Measurements from ENCODE around the gene ZDHHC8.
A peak's percentile ranks its signal among the peaks of the same experiment; 100 is the strongest.

Gene ZDHHC8

GRCh38 chr22:20185750-20186149 is 54.1 kb downstream of the ZDHHC8 start:
- Histone ChIP-seq H3K4me1 (ENCODE audit: low read length) (no peaks in the 10 kb centered on the region), H3K9ac (ENCODE audit: low read length) (no peak overlapping the region), H2AFZ (ENCODE audit: low read depth, low read length) (no peak overlapping the region), H4K20me1 (ENCODE audit: insufficient read depth, low read length) (no peaks in the 10 kb centered on the region), H3K27ac (ENCODE audit: low read length) (no peak overlapping the region), H3K27me3 (ENCODE audit: low read depth, low read length) (peaks cover 10% of the 10 kb centered on the region; the same call in 1 of the 2 replicates), H3K4me2 (ENCODE audit: low read length) (no peak overlapping the region), H3K4me3 (ENCODE audit: low read length) (no peak overlapping the region), H3K9me3 (ENCODE audit: insufficient read depth, low read length) (no peaks in the 10 kb centered on the region), H3K79me2 (ENCODE audit: low read length) (no peaks in the 10 kb centered on the region), H3K36me3 (replicated peaks; ENCODE audit: low read depth, low read length) (no peaks in the 10 kb centered on the region)
- TF ChIP-seq EZH2phosphoT487 (IDR thresholded peaks at IDR 0.05; ENCODE audit: low read depth), result no peak
- TF ChIP-seq, protein P1, sequence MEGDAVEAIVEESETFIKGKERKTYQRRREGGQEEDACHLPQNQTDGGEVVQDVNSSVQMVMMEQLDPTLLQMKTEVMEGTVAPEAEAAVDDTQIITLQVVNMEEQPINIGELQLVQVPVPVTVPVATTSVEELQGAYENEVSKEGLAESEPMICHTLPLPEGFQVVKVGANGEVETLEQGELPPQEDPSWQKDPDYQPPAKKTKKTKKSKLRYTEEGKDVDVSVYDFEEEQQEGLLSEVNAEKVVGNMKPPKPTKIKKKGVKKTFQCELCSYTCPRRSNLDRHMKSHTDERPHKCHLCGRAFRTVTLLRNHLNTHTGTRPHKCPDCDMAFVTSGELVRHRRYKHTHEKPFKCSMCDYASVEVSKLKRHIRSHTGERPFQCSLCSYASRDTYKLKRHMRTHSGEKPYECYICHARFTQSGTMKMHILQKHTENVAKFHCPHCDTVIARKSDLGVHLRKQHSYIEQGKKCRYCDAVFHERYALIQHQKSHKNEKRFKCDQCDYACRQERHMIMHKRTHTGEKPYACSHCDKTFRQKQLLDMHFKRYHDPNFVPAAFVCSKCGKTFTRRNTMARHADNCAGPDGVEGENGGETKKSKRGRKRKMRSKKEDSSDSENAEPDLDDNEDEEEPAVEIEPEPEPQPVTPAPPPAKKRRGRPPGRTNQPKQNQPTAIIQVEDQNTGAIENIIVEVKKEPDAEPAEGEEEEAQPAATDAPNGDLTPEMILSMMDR (IDR thresholded peaks at IDR 0.05; ENCODE audit: low read depth, low read length), result no peak

DNA sequence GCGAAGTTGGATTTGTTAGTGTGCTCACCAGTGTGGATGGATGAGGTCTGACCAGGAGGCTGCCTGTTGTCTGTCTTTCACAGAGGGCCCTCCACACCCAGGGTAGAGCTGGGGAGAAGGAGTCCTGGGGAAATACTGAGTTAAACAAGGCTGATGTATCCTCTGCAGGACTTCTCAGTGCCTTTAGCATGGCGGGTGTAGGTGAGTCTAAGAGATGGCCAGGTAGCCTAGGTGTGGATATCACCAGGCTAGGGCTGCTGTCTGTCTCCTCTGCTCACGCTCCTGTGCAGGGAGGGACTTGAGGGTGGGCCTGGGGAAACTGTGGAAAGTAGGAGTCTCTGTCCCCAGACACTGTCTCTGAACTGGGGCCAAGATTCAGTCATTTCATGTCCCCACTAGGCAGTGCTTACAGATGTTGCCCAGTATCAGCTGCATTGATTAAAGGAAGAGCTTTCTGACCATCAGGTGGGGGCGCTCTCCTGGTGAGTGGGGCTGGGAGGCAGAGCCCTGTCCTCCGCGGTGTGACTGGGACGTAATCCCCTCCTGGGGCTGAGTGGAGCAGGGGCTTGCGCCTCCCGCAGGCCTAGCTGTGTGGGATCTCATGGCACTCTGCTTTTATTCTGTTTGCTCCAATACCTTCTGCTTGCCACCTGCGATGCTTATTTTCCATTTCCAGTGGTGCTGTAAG is 54.7 kb downstream of the ZDHHC8 start:
- H3K79me2 ChIP-seq (ENCODE audit: low read length), result no peaks in the 10 kb centered on the region

DNA sequence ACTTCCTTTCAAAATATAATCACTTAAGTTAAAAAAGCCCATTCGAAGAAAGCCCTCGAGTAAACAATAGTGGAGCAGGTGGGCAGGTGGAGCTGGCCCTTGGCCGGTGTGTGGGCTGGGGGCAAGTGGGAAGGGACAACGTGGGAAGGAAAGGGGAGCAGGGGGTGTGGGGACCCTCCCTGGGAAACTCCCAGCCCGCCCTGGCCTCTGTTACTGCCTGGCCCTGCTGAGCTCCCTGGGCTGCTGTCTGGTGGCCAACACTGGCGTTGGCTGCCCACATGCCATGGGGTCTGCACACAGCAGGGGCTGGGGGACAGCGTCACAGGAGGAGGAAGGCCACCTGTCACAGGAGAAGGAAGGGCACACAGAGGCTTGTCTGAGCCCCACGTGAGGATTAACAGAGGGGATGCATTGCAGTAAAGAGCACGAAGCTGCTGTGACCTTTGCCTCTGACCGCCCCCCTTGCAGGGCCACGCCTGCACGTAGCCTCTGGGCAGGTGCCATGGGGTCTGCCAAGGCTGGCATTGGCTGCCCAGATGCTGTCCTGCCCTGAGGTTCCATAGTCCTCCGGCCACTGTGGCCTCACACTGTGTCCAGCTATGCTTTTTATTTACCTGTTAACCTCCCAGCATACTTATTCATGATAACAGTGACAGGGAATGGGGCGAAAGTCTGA is 55.4 kb downstream of the ZDHHC8 start:
- Histone ChIP-seq H3K27me3 (ENCODE audit: low read depth, low read length) (peaks cover 10% of the 10 kb centered on the region; the same call in 1 of the 2 replicates), H3K4me3 (ENCODE audit: low read length) (no peak overlapping the region), H3K36me3 (replicated peaks; ENCODE audit: low read depth, low read length) (no peaks in the 10 kb centered on the region), H3K4me2 (ENCODE audit: low read length) (no peak overlapping the region), H3K9me3 (ENCODE audit: insufficient read depth, low read length) (no peaks in the 10 kb centered on the region), H4K20me1 (ENCODE audit: insufficient read depth, low read length) (no peaks in the 10 kb centered on the region), H2AFZ (ENCODE audit: low read depth, low read length) (no peak overlapping the region), H3K79me2 (ENCODE audit: low read length) (no peaks in the 10 kb centered on the region), H3K9ac (ENCODE audit: low read length) (no peak overlapping the region), H3K27ac (ENCODE audit: low read length) (no peak overlapping the region), H3K4me1 (ENCODE audit: low read length) (no peaks in the 10 kb centered on the region)
- TF ChIP-seq, protein P1 (IDR thresholded peaks at IDR 0.05; ENCODE audit: low read depth, low read length), result no peak
- TF ChIP-seq EZH2phosphoT487 (IDR thresholded peaks at IDR 0.05; ENCODE audit: low read depth), result no peak

More for the DNA sequence above, 54.7 kb downstream of the ZDHHC8 start:
- Histone ChIP-seq H3K4me3 (ENCODE audit: low read length) (no peak overlapping the region), H2AFZ (ENCODE audit: low read depth, low read length) (no peak overlapping the region; the same call in 1 of the 2 replicates), H4K20me1 (ENCODE audit: insufficient read depth, low read length) (no peaks in the 10 kb centered on the region), H3K9me3 (ENCODE audit: insufficient read depth, low read length) (no peaks in the 10 kb centered on the region), H3K9ac (ENCODE audit: low read length) (no peak overlapping the region), H3K27me3 (ENCODE audit: low read depth, low read length) (peaks cover 10% of the 10 kb centered on the region; the same call in 1 of the 2 replicates), H3K27ac (ENCODE audit: low read length) (no peak overlapping the region), H3K4me2 (ENCODE audit: low read length) (no peak overlapping the region), H3K36me3 (replicated peaks; ENCODE audit: low read depth, low read length) (no peaks in the 10 kb centered on the region), H3K4me1 (ENCODE audit: low read length) (no peaks in the 10 kb centered on the region)
- no peak for TF ChIP-seq EZH2phosphoT487 (IDR thresholded peaks at IDR 0.05; ENCODE audit: low read depth)
- TF ChIP-seq, protein P1 (IDR thresholded peaks at IDR 0.05; ENCODE audit: low read depth, low read length), result peak; percentile 36

- H3K36me3 ChIP-seq (replicated peaks; ENCODE audit: low read depth, low read length), result no peaks in the 10 kb centered on the region
- no peak overlapping the region for H3K9ac ChIP-seq (ENCODE audit: low read length)
- no peak overlapping the region for H2AFZ ChIP-seq (ENCODE audit: low read depth, low read length)
- H4K20me1 ChIP-seq (ENCODE audit: insufficient read depth, low read length), result no peaks in the 10 kb centered on the region
- no peaks in the 10 kb centered on the region for H3K79me2 ChIP-seq (ENCODE audit: low read length)
- no peak overlapping the region for H3K27ac ChIP-seq (ENCODE audit: low read length)
- H3K4me1 ChIP-seq (ENCODE audit: low read length), result no peaks in the 10 kb centered on the region
- H3K27me3 ChIP-seq (ENCODE audit: low read depth, low read length), result peaks cover 10% of the 10 kb centered on the region; the same call in 1 of the 2 replicates
- no peak overlapping the region for H3K4me2 ChIP-seq (ENCODE audit: low read length)
- H3K9me3 ChIP-seq (ENCODE audit: insufficient read depth, low read length), result no peaks in the 10 kb centered on the region
- H3K4me3 ChIP-seq (ENCODE audit: low read length), result no peak overlapping the region
- TF ChIP-seq, protein P1 (IDR thresholded peaks at IDR 0.05; ENCODE audit: low read depth, low read length), result no peak
- no peak for TF ChIP-seq EZH2phosphoT487 (IDR thresholded peaks at IDR 0.05; ENCODE audit: low read depth)
Observed at GRCh38 chr22:20187777-20188566, 56.4 kb downstream of the ZDHHC8 start.

All from OCI-LY3 (cell line).